NCI-H2029 (cell line): ENCODE results near the gene UACA.
"Not testable (repeated sequence)": the region's sequence is repeated elsewhere in the genome, so short reads cannot be mapped to it uniquely, and the experiment has no call there.

Experiments used
- DNase-seq: peaks from one replicate; lab custom pipeline; 2025; lab: John Stamatoyannopoulos, UW

UACA gene

GRCh38 chr15:70628549-70628896 lies 134.8 kb downstream of the UACA start:
- DNase-seq, result no peak

- DNase-seq, result no peak
Measured at GRCh38 chr15:70627734-70628548, 135.4 kb downstream of the UACA start.

- DNase-seq, result no peak
Measured at GRCh38 chr15:70627322-70627721, 136.0 kb downstream of the UACA start.

- no peak for DNase-seq
Measured at GRCh38 chr15:70625438-70625837, 137.9 kb downstream of the UACA start.

GRCh38 chr15:70625011-70625410 lies 138.3 kb downstream of the UACA start:
- DNase-seq, result no peak

GRCh38 chr15:70618929-70619328 lies 144.4 kb downstream of the UACA start:
- DNase-seq, result no peak

- no peak for DNase-seq
Measured at GRCh38 chr15:70617911-70618287, 145.5 kb downstream of the UACA start.

- peak; percentile 59 for DNase-seq
Measured at GRCh38 chr15:70617076-70617910, 146.1 kb downstream of the UACA start.

GRCh38 chr15:70616311-70616756 lies 147.0 kb downstream of the UACA start:
- not testable (repeated sequence) for DNase-seq

- DNase-seq, result no peak
Measured at GRCh38 chr15:70615435-70616310, 147.7 kb downstream of the UACA start.

GRCh38 chr15:70614221-70614620 lies 149.1 kb downstream of the UACA start:
- no peak for DNase-seq

- no peak for DNase-seq
Measured at GRCh38 chr15:70613271-70613670, 150.1 kb downstream of the UACA start.

GRCh38 chr15:70611286-70611685 lies 152.1 kb downstream of the UACA start:
- DNase-seq, result no peak

- DNase-seq, result no peak
Measured at GRCh38 chr15:70610541-70610940, 152.8 kb downstream of the UACA start.

GRCh38 chr15:70609889-70610288 lies 153.5 kb downstream of the UACA start:
- DNase-seq, result no peak

GRCh38 chr15:70608144-70608543 lies 155.2 kb downstream of the UACA start:
- DNase-seq, result no peak

GRCh38 chr15:70605606-70606410 lies 157.6 kb downstream of the UACA start:
- peak; percentile 42 for DNase-seq

GRCh38 chr15:70604666-70605315 lies 158.6 kb downstream of the UACA start:
- no peak for DNase-seq
